GM18519 (cell line): ENCODE data around the gene PSMD1.

ENCODE experiments used
- ATAC-seq: cut with Tn5 transposase; IDR thresholded peaks from one replicate; pipeline ENCODE4 v1.9.1; 2021; ENCODE audit warnings: mild to moderate bottlenecking, moderate library complexity; ENCODE audit not compliant: unreplicated experiment, low FRiP score

PSMD1 gene

DNA sequence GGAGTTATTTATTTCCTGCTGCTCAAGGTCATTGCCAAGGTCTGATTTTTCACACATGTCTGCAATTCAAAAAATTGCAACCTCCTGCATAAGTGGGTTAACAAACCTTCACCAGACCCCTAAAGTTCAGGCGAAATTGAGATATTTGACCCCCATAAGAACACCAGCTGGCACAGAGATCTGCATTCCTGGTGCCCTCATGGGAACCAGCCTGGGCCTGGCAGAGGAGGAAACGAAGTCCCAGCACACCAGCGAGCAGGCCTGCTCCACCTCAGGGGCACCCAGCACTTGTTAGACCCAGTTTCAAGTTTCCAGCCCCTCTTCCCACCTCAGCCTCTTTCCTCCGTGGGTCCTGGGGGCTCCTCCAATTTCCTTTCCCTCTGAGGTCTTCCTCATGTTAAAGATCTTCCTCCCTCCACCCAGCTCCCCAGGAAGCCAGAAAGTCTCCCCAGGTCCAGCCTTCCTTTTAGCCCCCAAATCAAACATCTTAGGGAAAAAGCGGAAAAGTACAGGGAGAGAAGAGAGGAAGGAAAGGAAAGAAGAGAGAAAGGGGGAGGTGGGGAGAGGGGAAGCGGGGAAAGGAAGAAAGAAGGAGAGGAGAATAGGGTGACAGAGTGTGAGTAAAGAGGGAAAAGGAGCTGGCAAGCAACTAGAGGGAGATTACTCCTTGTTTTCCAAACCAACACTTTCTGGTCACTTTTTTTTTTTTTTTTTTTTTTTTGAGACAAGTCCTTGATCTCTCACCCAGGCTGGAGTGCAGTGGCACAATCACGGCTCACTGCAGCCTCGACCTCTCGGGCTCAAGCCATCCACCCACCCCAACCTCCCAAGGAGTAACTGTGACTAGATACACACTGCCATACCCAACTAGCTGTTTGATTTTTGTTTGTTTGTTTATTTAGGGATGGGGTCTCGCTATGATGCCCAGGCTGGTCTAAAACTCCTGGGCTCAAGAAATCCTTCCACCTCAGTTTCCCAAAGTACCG lies 23.2 kb upstream of the PSMD1 start:
- no peak for ATAC-seq

DNA sequence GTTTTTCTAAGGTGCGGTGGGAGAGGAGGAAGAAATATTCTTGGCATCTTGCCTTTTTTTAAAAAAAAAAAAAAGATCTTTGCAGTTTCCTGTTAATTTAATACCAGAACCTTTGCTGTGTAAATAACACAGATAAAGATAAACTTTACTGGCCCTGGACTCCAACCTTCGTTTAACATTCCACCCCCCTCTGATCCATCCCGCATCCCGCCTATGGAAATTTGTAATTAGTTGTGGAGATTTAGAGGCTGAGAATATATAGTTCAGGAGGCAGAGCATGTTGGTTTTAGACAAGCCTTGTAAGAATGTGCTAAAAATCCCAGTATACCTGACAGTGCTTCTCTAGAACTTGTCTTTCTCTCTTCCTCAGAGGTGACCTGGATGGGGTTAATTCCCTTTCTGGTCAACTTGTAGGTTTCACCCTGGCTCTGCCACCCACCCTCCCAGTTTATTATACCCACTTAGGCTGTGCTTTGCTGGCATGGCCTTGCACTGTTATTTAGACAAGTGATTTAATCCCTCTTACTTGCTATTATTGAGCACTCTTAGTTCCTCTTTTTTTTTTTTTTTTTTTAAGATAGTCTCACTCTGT lies 22.3 kb upstream of the PSMD1 start:
- ATAC-seq, result no peak

DNA sequence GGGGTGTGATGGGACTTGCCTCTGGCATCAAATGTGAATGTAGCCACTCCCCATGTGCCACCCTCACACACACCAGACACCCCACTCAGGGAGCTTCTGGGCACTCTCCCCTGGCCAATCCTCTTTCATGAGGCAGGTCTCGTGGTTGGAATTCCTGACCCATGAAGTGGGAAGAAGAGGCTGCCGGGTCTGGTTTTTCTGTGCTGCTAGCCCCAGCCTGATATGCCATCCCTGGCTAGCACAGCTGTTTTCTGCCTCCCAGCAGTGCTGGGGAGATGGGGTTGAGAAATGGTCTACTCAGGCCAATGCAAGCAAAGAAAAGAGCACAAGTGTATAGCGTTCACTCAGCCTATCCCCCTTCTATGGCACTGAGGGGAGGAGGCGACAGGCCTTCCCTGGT lies 20.5 kb upstream of the PSMD1 start:
- no peak for ATAC-seq

DNA sequence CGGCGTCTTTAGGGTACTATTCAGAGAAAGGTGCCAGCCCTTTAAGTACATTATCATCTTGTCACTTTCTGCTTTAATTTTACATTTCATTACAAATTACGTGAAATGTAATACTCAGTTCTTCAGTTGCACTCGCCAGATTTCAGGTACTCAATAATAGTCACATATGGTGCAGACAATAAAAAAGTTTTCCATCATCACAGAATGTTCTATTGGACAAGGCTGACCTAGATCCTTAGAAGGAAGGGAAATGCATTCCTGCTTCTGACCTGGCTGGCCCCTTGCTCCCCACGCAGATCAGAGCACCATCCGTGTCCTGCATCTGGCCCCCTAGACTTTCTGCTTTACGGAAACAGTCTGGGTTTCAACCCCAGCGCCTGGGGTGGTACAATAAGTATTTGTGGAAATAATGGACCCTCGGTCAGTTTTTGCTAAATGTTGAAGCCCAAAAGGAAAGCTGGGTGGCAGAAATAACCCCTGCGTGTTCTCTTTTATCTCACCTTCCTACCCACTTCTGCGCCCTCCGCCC lies 20.0 kb upstream of the PSMD1 start:
- ATAC-seq, result no peak

DNA sequence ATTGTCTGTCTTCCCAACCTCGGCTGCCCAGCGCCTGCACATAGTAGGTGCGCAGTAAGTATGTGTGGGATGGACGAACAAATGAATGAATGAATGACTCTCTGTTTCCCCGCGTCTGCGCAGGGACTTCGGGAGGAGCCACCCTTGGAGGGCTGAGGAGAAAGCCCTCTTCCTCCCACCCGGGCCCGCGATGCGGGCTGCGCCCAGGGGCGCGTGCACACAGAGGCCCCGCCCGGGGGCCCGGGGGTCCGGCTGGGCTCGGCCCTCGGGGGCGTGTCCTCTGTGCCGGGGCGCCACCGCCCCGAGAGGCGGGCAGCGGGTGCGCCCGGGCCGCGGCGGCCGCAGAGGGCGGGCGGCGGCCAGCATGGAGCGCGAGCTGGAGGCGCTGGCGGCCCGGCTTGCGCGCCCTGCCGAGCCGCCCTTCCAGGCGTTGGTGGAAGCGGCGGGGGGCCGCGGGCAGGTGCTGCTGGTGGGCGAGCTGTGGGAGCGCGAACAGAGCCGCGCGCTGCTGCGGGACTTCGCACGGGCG lies 19.4 kb upstream of the PSMD1 start, which contains the start of gene C2orf72:
Gene C2orf72, plus strand, starts transcription at position 322 of the 529 bp plus-strand sequence. Its CDS starts 43 bp downstream, at position 365.
- ATAC-seq, result no peak

DNA sequence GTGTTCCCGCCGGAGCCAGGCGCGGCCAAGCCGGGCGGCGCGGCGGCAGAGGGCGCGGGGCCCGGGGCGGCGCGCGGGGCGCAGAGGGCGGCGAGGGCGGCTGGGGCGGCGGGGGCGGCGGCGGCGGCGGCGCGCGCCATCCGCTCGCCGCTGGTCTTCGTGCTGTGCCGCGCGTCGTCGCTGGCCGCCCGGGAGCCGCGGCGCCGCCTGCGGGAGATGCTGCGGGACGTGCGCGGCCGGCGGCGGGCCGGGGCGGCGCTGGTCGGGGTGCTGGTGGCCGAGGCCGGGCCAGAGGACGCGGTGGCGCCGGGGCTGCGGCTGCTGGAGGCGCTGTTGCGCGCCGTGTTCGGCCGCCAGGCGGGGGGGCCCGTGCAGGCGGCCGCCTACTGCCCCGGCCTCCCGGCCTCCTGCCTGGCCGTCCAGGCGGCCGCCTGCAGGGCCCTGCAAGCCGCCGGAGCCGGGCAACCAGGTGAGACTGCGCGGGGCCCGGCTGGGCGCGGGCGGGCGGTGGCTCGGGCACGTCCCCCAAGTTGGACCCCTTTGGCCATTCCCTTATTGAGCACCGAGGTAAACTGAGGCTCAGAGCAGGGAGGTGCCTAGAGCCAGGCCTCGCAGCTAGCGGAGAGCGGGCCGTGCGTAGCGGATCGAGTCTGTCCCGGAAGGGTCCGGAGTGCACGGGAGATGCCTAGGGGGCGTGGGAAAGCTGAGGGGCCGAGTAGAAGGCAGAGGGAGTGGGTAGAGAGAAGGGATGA lies 18.8 kb upstream of the PSMD1 start:
- ATAC-seq, result no peak

DNA sequence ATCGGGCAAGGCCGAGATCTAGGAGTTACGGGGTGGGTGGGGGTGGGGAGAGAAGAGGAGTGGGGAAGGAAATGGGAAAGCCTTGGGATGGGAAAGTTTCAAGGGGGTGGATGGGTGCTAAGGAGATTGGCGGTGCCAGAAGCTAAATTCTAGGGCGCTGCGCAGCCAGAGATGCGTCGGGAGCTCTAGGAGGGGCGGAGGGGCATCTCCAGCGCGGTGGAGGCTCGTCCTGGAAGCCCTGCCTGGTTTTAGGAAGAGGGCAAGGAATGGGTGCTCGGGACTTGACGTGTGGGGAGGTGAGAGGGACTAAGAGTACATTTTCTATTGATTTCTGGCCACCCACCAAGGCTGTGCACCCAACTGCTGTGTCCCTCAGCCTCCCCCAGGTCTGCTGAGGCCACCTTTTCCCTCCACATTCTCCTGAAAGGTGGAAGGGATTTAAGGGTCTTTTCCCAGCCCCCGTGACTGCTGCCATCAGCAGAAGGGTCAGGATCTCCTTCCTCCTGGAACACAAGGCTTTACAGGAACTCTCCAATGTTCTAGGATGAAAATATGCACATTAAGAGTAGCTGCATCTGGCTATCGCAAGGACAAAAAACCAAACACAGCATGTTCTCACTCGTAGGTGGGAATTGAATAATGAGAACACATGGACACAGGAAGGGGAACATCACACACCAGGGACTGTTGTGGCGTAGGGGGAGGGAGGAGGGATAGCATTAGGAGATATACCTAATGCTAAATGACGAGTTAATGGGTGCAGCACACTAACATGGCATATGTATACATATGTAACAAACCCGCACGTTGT lies 18.0 kb upstream of the PSMD1 start:
- ATAC-seq, result no peak

DNA sequence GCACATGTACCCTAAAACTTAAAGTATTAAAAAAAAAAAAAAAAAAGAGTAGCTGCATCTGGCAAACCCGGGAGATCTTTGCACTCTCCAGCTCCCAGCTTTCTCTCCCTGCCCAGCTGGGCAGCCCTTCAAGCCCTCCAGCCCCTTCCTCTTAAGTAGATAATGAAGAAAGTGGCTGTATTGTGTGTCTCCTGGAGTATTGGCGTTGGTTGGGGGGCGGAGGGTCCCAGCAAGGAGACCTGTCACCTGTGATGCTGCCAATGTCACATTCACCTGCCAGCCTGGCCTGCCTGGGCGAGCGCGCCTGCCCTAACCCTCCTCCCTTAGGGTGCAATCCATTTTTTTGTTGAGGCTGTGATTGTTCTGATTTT lies 17.4 kb upstream of the PSMD1 start:
- ATAC-seq, result no peak

DNA sequence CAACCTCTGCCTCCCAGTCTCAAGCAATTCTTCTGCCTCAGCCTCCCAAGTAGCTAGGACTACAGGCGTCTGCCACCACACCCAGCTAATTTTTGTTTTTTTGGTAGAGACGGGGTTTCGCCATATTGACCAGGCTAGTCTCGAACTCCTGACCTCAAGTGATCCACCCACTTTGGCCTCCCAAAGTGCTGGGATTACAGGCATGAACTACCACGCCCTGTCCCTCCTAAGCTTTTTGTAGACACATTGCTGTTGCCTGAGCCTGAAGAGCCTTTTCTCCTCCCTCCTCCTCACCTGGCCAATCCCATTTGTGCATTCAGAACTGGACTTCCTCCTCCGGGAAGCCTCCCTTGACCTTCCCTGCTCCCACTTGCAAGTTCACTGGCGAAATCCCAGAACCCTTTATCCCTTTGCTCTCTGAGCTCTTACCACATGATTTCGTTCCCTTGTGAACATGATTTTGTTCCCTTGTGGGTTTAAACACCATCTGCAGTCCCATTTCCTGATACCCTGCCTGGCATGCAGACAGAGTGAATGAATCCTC lies 16.8 kb upstream of the PSMD1 start:
- ATAC-seq, result no peak

DNA sequence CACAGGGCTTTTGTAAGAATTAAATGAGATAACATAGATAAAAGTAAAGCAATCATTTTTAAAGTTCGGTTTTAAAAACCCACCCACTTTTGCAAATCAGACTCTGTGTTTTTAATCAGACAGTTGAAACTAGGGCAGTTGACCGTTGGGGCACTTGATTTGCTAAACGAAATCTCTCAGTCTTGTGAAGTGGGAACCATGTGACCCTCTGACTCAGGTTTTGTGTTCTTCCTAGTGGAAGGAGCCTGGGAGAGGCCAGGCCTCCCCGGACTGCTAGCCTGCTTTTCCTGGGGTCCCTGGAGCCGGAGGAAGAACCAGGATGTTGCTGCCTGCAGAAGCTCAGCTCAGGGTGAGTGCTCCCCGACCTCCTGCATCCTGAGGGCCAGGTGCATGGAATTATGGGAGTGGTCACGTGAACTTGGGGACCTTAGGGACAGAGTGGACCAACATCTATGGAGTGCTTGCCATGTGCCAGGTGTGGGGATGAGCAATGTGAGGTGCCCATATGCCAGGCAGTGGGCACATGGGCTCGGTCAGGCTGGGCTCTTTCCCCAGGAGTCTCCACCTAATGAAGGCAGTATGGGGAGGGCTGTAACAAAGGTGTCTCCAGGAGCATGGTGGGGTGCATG lies 15.5 kb upstream of the PSMD1 start:
- ATAC-seq, result no peak

DNA sequence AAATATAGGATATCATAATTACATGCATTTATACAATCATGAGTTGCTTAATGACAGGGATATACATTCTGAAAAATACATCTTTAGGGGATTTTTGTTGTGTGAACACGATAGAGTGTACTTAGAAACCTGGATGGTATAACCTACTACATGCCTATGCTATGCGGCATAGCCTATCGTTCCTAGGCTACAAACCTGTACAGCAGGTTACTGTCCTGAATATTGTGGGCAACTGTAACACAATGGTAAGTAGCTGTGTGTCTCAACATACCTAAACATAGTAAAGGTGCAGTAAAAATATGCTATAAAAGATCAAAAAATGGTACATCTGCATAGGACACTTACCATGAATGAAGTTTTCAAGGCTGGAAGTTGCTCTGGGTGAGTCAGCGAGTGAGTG lies 12.9 kb upstream of the PSMD1 start:
- ATAC-seq, result no peak

DNA sequence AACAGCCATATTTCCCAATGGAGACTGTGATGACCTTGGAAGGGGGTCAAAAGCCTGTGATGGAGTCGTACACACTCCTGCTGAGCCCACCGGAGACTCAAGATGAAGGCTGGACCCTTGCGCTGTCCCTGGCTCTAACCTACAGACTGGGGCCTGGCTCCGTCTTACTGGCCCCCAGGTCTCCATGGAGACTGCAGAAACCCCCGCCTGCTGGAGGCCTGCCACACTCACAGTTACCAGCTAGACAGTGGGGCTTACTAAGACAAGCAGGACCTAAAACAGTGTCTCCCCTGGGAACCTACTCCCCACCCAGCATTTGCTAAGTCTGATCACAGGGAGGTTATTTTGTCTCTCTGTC lies 9.8 kb upstream of the PSMD1 start:
- no peak for ATAC-seq

DNA sequence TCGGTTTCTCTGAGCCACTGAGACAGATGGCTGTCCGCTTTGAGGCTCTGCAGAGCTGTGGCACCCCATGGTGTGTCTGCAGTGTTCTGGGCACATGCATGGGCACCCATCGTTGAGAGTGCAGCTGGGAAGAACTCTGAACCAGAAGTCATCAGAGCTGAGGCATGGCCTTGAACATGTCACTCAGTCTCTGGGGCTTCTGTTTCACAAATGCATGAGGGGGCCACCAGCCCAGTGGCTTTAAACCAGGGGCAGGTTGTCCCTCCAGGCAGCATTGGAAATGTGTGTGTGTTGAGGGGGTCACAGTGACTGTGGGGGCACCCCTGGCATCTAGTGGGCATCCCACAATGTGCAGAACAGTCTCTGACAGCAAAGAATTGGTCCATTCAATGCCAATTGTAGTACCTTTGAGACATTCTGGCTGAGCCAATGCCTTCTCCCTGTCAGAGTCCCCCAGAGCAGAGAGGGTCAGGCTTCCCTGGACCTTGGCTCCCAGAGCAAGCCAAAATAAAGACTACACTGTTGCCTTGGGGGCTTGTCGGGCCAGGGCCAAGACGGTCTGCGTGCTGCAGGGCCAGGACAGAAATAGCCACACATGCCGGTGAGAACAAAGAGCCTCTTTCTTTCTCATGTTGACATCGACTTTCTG lies 9.3 kb upstream of the PSMD1 start:
- no peak for ATAC-seq

DNA sequence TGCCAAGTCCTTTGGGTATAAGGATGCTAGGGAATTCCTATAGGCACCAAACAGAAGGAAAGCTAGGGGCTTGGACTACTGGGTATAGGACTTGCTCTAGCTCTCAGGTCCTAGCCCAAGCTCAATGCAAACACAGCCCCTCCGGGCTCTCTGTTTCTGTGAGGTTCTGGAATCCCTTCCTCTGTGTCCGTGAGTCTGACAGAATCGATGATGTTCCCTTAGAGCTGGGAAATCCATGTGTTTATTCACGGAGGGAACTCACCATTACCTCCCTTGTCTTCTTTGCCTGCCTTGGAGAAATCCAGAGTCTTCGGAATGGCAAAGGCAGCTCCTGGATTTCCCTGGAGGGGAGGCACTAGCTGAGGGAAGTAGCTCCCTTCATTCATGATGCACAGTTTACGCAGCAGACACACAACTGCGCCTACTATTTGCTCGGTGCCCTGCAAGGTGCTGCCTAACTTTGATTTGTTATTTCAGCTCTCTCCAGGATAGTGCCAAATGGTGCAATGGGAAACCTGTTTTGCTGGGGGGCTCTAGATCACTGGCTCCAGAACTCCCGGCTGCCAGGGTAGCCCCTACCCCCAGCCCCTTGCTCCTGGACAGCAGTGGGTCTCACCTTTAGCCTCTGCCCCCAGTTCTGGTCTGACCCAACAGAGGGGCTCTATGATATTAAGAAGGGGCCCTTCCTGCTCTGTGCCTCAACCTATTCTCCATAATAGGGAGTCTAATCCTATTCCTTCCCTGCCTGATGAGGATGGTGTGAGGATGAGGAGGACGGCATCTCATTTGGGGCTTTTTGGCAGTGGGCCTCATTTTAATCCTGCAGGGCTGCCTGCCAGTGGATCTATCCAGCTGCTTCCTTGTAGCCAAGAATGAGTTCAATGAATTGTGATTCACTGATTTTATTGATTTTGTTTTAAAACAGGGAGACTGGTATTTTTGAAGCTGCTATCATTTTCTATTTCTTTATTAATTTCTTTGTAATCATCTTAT lies 8.4 kb upstream of the PSMD1 start:
- ATAC-seq, result no peak

DNA sequence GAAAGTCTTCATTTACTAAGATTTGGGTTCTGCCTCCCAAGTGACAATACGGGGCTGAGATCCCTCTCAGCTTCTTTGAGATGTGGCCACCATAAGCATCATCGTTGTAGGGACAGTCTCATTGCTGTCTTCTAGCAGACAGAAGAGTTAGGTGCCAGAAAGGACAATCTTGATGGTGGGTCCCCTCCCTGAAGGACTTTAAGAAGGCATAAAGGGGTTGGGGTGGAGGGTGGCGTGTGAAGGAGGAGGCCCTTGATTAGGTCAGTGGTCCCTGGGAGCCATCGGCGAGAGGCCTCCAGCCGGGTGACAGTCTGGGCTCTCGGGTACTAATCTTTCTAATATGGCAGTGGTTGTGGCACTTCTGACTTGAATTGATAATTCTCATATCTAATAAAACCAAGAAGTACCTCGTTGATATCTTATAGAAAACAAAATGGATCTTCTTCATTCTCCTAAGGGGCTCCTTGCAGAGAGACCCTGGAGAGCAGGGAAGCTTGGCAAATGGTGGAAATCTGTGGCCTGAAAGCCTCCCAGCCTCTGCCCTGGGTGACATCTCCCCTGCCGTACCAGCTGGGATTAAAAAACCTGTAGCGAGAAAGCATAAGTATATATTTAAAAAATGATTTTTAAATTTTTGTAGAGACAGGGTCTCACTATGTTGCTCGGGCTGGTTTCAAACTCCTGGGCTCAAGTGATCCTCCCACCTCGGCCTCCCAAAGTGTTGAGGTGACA lies 7.2 kb upstream of the PSMD1 start:
- no peak for ATAC-seq

DNA sequence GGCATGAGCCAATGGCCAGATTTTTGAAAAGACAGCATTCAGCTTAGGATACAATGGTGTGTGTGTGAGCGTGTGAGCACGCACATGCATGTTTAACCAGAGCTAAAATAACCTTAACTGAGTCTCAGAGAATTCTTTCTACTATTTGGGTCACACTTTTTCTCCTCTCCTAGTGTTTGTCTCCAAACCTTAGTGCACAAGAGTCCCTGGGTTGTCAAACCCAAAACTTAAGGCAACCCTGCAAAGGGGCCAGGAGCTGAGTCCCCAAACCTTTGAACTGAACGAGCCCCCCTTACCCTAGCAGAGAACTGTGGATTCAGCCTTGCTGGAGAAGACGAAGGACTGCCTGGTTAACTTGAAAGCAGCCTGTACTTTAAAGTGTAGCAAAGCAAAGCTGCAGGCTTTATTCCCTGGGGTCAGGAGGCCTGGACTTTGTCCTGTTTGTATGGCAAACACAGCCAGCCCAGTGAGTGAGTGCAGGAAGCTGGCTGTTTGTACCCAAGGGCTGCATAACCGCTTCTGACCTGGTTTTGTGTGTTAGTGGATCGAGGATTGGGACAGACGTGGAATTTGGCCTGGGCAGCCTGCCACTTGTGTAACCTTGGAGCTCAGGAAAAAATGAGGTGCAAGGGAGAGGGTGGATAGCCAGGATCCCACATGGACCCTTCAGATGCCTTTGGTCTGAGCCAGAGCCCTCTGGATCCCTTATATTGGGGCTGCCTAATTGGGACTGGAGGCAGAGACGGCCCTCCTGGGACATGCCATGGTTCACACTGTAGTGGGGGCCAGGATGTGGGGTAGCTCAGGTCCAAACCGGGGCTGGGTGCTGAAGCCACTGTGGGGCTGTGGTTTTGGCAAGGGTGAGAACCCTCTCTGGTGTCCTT lies 6.4 kb upstream of the PSMD1 start:
- no peak for ATAC-seq
